KOPT-K1 (cell line): ENCODE measurements around the gene ASB13.
"Not testable (repeated sequence)": the region's sequence is repeated elsewhere in the genome, so short reads cannot be mapped to it uniquely, and the experiment has no call there.

Source experiments
- H3K27ac ChIP-seq: fragments of 200-600 bp; sonication (generic); 2 replicates; pipeline ENCODE4 v1.5.1; 2016; ENCODE audit warnings: antibody characterized with exemption, mild to moderate bottlenecking, low read depth, low read length; ENCODE audit not compliant: poor library complexity, severe bottlenecking
- H3K36me3 ChIP-seq: fragments of 200-600 bp; sonication (generic); 2 replicates; pipeline ENCODE4 v1.5.1; 2017; ENCODE audit warnings: antibody characterized with exemption, mild to moderate bottlenecking, low read length, moderate library complexity; ENCODE audit not compliant: insufficient read depth
- H3K9me3 ChIP-seq: fragments of 200-600 bp; sonication (generic); 2 replicates; pipeline ENCODE4 v1.5.1; 2017; ENCODE audit warnings: antibody characterized with exemption, low read length, mild to moderate bottlenecking; ENCODE audit not compliant: insufficient read depth, poor library complexity, severe bottlenecking

ASB13 gene

DNA sequence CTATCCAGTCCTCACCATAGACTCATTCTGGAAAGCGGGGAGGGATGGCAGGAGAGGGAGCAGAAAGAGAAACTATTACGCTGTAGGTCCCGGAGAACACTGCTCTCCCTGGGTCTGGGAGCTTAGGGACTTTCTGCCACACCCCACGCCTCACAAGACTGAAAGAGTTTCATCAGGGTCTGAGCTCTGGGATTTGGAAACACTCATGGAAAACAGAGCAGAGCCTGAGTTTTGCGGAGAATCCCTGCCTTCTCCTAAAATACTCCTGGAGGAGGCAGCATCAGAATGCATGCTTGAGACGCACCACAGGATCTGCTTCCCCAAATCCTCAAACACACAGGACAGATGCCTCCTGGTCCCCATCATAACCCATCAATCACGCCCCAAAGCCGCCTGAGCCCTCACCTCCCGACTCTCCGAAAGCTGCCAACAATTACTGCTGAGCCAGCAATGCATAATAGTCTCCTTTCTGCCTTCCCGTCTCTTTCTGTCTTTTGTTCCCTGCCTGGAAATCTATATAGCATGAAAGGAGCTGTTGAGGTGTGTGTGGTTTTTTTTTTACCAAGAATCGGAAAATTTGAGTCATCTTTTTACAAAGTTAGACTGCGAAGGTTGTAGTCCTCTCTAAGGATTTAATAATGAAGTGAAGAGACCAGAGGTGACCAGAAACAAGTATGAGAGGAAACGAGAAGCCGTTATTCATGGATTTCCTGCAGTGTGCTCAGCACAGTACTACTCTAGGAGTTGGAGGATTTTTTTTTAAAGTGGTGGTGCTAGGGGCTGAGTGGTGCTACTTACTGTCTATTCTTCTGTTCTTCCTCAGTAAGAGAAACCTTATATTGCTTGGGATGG lies 37.7 kb downstream of the ASB13 start:
- no peak overlapping the region for H3K27ac ChIP-seq
- H3K9me3 ChIP-seq: no peaks in the 10 kb centered on the region
- no peaks in the 10 kb centered on the region for H3K36me3 ChIP-seq

DNA sequence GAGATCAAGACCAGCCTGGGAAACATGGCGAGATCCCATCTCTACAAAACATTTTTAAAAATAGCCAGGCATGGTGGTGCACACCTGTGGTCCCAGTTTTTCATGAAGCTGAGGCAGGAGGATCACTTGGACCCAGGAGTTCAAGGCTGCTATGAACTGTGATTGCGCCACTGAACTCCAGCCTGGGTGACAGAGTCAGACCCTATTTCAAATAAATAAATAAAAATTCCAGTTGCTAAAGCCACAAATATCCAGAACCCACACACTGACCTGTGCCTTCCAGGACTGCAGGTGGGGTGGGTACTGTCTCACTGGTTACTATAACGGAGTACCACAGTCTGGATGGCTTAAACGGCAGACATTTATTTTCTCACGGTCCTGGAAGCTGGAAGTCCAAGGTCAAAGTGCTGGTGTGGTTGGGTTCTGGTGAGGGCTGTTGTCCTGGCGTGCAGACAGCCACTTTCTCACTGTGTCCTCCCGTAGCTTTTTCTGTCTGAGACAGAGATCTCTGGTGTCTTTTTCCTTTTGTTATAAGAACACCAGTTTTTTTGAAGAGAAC lies 38.8 kb downstream of the ASB13 start:
- Histone ChIP-seq H3K36me3 (no peaks in the 10 kb centered on the region), H3K27ac (no peak overlapping the region), H3K9me3 (no peaks in the 10 kb centered on the region)

DNA sequence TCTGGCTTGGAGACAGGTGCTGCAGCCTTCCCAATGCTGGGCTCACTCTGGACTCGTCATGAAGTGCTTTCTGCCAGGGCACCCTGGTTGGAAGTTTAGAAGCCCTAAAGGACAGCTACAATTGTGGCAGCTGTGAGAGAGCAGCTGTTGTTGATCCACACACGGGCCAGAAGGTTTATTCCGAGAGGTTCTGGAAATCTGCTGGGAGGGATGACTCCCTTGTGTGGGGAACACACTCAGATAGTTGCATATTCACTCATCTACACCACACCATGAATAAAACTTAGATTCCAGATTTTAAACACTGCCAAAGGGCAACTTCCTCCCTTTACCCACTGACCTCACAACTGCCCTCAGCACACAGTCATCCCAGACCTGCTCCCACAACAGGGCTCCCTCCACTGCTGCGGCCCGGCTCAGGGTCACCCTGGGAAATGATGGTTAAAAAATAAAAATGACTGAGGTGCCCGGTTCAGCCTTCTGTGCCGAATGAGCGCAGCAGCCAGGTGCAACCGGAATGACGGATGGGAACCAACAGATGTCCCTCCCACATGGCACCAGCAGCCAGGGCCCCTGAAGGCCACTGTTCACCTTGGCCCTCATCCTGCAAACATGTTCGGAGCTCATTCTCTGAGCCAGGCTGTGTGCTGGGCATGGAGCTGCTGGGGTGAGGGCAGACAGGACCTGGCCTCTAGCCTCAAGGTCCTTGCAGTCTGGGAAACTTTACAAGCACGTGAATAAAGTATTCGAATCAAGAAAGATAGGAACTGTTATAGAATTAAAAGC lies 40.2 kb downstream of the ASB13 start:
- Histone ChIP-seq H3K27ac (no peak overlapping the region), H3K9me3 (no peaks in the 10 kb centered on the region), H3K36me3 (no peaks in the 10 kb centered on the region)

DNA sequence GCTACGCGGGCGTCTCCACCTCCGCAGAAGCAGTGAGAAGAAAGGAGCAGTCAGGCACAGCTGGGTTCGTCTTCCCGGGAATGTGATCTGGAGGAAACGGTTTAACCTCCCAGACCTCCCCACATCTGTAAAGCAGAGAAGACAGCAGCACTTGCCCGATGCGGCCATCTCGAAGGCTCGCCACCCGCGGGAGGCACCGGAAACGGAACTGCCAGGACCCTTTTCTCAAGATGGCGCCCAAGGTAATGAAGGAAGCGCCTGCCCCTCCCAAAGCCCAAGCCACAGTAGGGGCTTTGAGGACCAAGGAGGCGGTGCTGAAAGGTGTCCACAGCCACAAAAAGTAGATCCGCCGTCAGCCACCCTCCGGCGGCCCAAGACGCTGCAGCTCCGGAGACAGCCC lies 41.7 kb downstream of the ASB13 start:
- Histone ChIP-seq H3K36me3 (no peaks in the 10 kb centered on the region), H3K27ac (no peak overlapping the region), H3K9me3 (no peaks in the 10 kb centered on the region)

DNA sequence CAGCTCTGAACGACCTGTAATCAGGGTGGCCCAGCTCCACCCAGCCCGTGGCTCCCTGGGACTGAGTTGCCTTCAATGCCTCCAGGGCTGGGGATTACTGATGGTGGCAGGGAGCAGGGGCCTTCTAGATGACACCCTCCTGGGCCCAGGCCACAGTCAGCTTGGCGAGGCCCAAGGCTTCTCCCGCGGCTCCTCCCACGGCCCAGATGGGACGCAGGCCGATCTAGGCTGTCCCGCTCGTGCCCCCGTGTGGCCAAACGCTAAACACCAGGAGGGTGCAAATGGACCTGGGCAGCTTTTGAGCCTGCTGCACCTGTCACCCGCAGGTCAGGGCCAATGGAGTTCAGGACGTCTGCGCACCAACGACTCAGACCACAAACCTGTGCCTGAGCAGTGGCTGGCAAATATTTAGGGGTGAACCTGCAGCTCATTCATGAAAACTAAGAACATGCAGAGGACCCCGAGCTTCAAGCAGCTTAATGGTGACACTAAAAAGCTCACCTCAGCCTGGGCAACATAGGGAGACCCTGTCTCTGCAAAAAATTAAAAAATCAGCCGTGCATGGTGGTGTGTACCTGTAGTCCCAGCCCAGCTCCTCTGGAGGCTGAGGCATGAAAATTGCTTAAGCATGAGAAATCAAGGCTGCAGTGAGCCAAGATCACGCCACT lies 43.2 kb downstream of the ASB13 start:
- Histone ChIP-seq H3K9me3 (no peaks in the 10 kb centered on the region), H3K27ac (no peak overlapping the region), H3K36me3 (no peaks in the 10 kb centered on the region)

DNA sequence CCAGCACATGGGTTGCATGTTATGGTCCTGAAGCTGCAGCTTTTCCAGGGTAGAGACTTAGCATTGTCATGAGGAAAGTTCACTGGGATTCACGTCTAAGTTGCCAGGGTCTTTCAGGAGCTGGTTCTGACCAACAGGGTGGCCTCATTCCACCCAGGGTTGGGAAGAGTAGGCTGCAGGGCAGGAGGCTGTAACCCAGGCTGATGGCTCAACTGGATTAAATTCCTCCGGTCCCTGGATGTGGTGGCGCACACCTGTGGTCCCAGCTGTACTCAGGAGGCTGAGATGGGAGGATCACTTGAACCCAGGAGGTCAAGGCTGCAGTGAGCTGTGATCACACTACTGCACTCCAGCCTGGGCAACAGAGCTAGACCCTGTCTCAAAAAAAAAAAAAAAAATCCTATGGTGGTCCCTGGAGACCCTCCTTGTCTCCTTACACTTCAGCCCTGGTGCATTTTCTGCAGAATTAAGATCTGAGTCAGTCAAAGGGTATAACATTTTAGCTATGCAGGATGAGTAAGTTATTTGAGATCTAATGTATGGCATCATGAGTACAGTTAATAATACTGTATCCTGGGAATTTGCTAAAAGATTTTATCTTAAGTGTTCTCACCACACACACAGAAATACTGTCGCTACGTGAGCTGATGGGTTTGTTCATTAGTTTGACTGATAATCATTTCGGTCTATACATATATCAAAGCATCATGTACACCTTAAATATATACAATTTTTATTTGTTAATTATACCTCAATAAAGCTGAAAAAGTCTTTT lies 44.0 kb downstream of the ASB13 start:
- Histone ChIP-seq H3K27ac (no peak overlapping the region), H3K9me3 (no peaks in the 10 kb centered on the region), H3K36me3 (no peaks in the 10 kb centered on the region)

DNA sequence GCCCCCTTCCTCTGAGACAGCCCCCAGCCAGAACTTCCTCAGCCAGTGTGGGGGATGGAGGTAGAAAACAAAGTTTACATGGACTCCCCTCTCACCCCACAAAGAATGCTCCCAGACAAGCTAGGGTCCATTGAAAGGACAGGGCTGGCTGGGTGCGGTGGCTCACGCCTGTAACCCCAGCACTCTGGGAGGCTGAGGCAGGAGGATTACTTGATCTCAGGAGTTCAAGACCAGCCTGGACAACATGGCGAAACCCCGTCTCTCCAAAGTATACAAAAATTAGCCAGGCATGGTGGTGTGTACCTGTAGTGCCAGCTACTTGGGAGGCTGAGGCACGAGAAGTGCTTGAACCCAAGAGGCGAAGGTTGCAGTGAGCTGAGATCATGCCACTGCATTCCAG lies 45.0 kb downstream of the ASB13 start:
- H3K36me3 ChIP-seq, H3K9me3 ChIP-seq, H3K27ac ChIP-seq: not testable (repeated sequence)

DNA sequence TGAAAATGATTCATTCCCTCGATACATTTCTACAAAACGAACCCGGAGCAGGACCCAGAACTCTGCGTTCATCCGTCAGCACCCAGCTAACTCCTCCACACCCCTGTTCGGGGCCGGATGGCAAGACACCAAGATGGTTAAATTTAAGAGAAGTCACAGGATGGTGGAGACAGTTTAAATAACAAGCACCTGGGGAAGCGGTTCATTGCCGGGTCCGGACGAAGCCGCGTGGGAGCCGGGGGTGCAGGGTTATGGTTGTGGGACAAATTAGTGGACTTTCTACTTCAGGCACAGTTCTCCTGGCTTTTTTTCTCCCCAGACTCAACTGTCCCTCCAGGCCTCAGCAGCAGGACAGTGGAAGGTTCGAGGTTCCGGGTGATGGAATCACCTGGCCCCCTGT lies 45.4 kb downstream of the ASB13 start:
- H3K36me3 ChIP-seq: no peaks in the 10 kb centered on the region
- no peak overlapping the region for H3K27ac ChIP-seq
- no peaks in the 10 kb centered on the region for H3K9me3 ChIP-seq

DNA sequence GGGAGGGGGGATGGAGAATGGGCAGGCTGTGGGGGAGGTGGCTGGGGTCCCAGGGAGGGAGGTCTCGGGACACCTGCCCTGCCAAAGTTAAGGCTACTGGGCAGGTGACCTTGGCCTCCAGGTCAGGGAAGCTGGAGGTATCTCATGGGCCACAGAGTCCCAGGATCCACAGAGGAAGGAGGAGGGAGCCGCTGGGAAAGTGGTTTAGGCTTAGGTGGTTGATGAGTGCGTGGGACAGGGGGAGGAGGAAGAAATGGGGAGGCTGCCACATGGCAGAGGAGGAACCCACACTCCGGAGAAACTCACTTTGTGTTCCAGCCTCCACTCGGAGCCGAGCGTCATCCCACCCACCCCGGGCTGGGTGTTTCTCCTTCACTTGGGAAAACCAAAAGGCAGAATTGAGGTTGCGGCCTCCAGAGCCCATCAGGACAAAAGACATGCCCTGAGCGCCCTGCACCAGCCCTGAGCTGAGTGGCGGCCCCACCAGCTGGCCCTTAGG lies 46.1 kb downstream of the ASB13 start:
- H3K9me3 ChIP-seq: no peaks in the 10 kb centered on the region
- H3K36me3 ChIP-seq: no peaks in the 10 kb centered on the region
- no peak overlapping the region for H3K27ac ChIP-seq

DNA sequence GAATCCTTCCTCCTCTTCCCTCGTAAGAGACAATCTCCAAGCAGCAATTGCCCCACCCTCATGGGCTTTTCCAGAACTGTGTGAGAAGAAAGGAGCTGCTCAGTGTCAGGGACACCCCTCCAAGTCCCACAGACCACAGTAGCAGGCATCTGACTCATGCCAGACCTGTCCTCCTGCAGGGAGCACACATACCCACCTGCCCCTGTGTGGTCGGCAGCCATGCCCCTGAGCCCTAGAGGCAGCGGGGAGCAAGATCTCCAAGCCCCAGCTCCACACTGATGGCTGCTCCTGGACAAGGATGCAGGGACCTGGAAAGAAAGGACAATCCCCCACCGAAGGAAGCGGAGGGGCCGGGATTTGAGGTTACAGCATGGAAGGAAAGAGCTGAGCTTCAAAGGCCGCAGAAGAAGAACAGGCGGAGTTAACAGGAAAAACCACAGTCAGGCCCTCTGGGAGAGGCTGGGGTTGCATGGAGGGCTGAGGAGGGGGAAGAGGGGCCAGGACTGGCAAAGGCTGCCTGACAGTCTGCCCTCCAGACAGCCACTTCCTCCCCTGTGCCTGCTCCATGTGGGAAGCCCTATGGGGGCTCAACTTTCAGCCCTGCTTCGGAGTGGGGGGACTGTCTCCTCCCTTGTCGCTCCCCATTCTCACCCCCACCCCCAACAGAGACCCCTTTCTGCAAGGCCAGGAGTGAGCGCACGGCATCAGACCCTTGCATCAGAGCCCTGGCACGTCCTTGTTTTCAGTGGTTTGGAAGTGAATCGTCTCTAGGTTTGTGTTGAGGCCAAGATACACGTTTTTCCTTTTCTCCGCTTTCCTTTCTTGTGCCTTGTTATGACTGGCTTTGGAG lies 46.8 kb downstream of the ASB13 start:
- no peaks in the 10 kb centered on the region for H3K36me3 ChIP-seq
- no peak overlapping the region for H3K27ac ChIP-seq
- H3K9me3 ChIP-seq: no peaks in the 10 kb centered on the region

DNA sequence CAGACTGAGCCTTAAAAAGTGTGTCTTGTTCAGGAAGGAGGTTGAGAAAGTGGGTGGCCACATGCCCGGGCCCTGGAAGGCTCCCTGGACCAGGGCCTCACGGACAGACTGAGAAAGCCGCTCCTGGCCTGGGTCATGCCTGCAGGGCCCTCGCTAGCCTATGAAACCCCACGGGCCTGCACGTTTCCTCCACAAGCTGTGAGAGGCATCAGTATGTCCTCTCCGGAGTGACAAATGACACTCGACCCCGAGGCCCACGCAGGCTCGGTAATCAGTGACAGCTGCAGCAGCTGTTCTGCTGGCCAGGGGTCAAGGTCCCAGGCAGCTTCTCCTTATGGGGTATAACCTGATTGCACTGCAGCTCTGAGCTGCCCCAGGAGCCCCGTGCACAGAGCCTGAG lies 47.6 kb downstream of the ASB13 start:
- Histone ChIP-seq H3K36me3 (no peaks in the 10 kb centered on the region), H3K9me3 (no peaks in the 10 kb centered on the region), H3K27ac (no peak overlapping the region)

DNA sequence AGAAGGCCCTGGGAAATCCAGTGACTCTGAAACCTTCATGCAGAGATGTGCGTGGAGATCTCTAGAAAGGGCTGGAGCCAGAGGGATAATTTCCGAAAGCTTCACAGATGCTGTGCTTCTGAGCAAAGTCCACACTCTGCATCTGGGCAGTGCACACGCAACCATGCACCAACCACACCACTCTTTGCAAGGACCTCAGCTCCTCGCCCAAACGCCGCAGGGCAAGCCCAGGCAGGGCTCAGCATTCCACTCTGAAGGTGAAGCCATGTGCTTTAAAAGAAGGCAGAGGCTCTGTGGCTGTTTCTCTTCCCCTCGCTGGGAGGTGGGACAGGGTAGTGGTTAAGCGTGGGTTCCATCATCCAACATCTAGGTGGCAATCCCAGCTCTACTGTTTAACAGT lies 48.4 kb downstream of the ASB13 start:
- Histone ChIP-seq H3K9me3 (no peaks in the 10 kb centered on the region), H3K27ac (no peak overlapping the region)

DNA sequence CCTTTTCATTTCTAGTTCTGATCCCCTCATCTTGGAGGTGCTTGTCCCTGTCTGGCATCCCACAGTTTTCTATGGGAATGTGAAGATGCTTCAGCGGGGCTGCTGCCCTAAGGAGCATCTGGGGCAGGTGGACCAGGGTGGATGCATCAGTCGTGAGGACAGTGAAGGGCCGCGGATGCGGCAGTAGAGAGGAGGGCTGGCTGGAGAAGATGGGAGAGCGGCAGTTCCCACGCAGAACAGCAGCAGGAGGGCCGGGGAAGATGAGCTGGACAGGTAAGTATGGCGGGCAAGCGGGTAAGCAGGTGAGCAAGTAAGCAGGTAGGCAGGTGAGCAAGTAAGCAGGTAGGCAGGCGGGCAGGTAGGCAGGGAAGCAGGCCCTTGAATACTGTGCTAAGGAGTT lies 48.9 kb downstream of the ASB13 start:
- no peak overlapping the region for H3K27ac ChIP-seq
- H3K9me3 ChIP-seq: no peaks in the 10 kb centered on the region
- no peaks in the 10 kb centered on the region for H3K36me3 ChIP-seq

More for the DNA sequence above, 48.4 kb downstream of the ASB13 start:
- H3K36me3 ChIP-seq: no peaks in the 10 kb centered on the region

DNA sequence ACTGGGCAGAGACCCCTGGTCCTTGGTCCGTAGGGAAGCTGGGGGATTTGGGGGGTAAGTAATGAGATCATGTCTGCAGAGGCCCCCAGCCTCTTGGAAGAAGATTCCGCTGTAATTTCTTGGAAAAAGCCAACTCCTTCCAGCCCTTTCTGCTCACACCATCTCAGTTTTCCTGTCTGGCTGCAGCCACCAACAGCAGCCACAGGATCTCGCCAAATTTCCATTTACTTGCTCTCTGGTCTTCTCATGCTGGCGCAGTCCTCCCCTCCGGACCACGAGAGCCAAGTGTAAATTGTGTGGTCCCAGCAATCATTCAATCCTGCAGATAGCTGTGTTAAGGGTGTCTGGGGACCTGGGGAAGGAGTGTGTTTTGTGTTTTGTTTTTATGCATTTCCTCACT lies 49.6 kb downstream of the ASB13 start:
- H3K9me3 ChIP-seq: no peaks in the 10 kb centered on the region
- H3K27ac ChIP-seq: no peak overlapping the region
- no peaks in the 10 kb centered on the region for H3K36me3 ChIP-seq
